ENCODE data around the gene NPY2R.

Gene NPY2R, protein sequence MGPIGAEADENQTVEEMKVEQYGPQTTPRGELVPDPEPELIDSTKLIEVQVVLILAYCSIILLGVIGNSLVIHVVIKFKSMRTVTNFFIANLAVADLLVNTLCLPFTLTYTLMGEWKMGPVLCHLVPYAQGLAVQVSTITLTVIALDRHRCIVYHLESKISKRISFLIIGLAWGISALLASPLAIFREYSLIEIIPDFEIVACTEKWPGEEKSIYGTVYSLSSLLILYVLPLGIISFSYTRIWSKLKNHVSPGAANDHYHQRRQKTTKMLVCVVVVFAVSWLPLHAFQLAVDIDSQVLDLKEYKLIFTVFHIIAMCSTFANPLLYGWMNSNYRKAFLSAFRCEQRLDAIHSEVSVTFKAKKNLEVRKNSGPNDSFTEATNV

DNA sequence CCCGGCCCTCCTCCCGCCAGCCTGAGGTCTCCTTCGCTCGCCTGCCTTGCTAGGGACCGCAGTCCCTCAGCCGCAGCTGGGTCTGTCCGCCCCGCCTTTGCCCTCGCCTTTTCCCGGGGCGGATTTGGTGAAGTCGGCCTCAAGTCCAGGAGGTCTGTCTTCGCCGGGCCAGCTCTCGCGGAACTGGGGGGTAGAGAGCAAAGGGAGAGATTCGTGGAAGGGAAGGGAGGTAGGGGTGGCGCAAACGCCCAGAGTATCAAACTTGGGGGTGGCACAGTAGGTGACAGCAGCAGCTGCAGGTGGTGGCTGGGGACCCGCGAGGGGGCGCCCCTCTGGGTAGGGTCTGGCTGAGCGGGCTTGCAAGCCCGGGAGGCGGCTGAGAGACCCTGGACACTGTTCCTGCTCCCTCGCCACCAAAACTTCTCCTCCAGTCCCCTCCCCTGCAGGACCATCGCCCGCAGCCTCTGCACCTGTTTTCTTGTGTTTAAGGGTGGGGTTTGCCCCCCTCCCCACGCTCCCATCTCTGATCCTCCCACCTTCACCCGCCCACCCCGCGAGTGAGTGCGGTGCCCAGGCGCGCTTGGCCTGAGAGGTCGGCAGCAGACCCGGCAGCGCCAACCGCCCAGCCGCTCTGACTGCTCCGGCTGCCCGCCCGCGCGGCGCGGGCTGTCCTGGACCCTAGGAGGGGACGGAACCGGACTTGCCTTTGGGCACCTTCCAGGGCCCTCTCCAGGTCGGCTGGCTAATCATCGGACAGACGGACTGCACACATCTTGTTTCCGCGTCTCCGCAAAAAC is at the start of gene NPY2R:
Gene NPY2R, plus strand, starts transcription at position 379 of the 797 bp plus-strand sequence. CDS start 5,304 bp downstream, outside the sequence.
- in situ Hi-C loops (cut with HindIII; ENCODE audit: low sequenced_read_pairs) = no loop called here
- peak within 1 kb of the TSS; percentile 37 for H3K4me3 ChIP-seq (ENCODE audit: low read depth, low read length)
- TF ChIP-seq, protein P1, sequence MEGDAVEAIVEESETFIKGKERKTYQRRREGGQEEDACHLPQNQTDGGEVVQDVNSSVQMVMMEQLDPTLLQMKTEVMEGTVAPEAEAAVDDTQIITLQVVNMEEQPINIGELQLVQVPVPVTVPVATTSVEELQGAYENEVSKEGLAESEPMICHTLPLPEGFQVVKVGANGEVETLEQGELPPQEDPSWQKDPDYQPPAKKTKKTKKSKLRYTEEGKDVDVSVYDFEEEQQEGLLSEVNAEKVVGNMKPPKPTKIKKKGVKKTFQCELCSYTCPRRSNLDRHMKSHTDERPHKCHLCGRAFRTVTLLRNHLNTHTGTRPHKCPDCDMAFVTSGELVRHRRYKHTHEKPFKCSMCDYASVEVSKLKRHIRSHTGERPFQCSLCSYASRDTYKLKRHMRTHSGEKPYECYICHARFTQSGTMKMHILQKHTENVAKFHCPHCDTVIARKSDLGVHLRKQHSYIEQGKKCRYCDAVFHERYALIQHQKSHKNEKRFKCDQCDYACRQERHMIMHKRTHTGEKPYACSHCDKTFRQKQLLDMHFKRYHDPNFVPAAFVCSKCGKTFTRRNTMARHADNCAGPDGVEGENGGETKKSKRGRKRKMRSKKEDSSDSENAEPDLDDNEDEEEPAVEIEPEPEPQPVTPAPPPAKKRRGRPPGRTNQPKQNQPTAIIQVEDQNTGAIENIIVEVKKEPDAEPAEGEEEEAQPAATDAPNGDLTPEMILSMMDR (IDR thresholded peaks at IDR 0.05; ENCODE audit: low read depth, low read length) = peak; percentile 11
- DNase-seq (ENCODE audit: low read depth, low spot score) = no peak

- DNase-seq (ENCODE audit: low read depth, low spot score) = no peak
- TF ChIP-seq, protein P1 (IDR thresholded peaks at IDR 0.05; ENCODE audit: low read depth, low read length) = no peak
- no peak overlapping the region for H3K4me3 ChIP-seq (ENCODE audit: low read depth, low read length)
- in situ Hi-C loops (cut with HindIII; ENCODE audit: low sequenced_read_pairs) = no loop called here
These were observed 47.1 kb upstream of the NPY2R start for GRCh38 chr4:155161357-155161756.

- DNase-seq (ENCODE audit: low read depth, low spot score) = no peak
- in situ Hi-C loops (cut with HindIII; ENCODE audit: low sequenced_read_pairs) = no loop called here
- no peak overlapping the region for H3K4me3 ChIP-seq (ENCODE audit: low read depth, low read length)
- TF ChIP-seq, protein P1 (IDR thresholded peaks at IDR 0.05; ENCODE audit: low read depth, low read length) = no peak
These were observed 43.7 kb upstream of the NPY2R start for GRCh38 chr4:155164718-155165117.

- in situ Hi-C loops (cut with HindIII; ENCODE audit: low sequenced_read_pairs) = no loop called here
- TF ChIP-seq, protein P1 (IDR thresholded peaks at IDR 0.05; ENCODE audit: low read depth, low read length) = no peak
- no peak overlapping the region for H3K4me3 ChIP-seq (ENCODE audit: low read depth, low read length)
- no peak for DNase-seq (ENCODE audit: low read depth, low spot score)
These were observed 37.9 kb upstream of the NPY2R start for GRCh38 chr4:155170569-155170968.

DNA sequence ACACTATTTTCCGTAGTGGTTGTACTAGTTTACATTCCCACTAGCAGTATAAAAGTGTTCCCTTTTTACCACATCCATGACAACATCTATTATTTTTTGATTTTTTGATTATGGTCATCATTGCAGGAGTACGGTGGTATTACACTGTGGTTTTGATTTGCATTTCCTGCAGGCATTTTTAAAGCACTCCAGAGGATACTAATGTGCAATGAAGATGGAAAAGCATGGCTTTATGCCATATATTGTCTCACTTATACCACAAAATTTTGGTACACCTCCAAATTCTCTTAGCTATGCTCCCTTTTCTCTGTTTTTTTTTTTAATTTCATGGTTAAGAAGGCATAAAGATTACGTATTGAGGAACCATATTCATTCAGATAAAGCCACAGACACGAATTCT is 35.1 kb upstream of the NPY2R start:
- in situ Hi-C loops (cut with HindIII; ENCODE audit: low sequenced_read_pairs) = no loop called here
- H3K4me3 ChIP-seq (ENCODE audit: low read depth, low read length) = no peak overlapping the region
- TF ChIP-seq, protein P1 (IDR thresholded peaks at IDR 0.05; ENCODE audit: low read depth, low read length) = no peak
- peak; percentile 14 for DNase-seq (ENCODE audit: low read depth, low spot score)

- TF ChIP-seq, protein P1 (IDR thresholded peaks at IDR 0.05; ENCODE audit: low read depth, low read length) = no peak
- H3K4me3 ChIP-seq (ENCODE audit: low read depth, low read length) = no peak overlapping the region
- in situ Hi-C loops (cut with HindIII; ENCODE audit: low sequenced_read_pairs) = no loop called here
- DNase-seq (ENCODE audit: low read depth, low spot score) = no peak
These were observed 33.8 kb upstream of the NPY2R start for GRCh38 chr4:155174668-155175067.
